ENCODE measurements around the gene ZKSCAN3. TPM values are rescaled to one million over a fixed set of nuclear protein-coding genes. Genes with fewer than 3 reads are reported as not detected.

The ZKSCAN3 gene
- total and polyA plus RNA-seq, 10 of the 15 experiments (the other 5 are each of a cell fraction or from before 2014, with no cell fraction given), result 0.86 to 4.3 (median 3.1) TPM

- ChIA-PET RAD21 (ENCODE audit: unreplicated experiment) (interaction anchor here (1.1 kb wide), 1 partner anchor 28 kb away, joined by 3 read pairs; no protein-coding TSS in a partner anchor), POLR2A (interaction anchor here (0.7 kb wide), 1 partner anchor 18 kb away, joined by 4 read pairs; no protein-coding TSS in a partner anchor), SMC1A (ENCODE audit: uncharacterized antibody, unreplicated experiment) (interaction anchor here (1.1 kb wide), 1 partner anchor 16 kb away, joined by 3 read pairs; no protein-coding TSS in a partner anchor), CTCF (interaction anchor here (1.3 kb wide), 1 partner anchor 9 kb away, joined by 3 read pairs; no protein-coding TSS in a partner anchor)
- no peaks in the 10 kb centered on the region for H3K4me1 ChIP-seq (ENCODE audit: control insufficient read depth, insufficient read depth, low read length)
- H3K36me3 ChIP-seq (ENCODE audit: control insufficient read depth in 2 of 2, insufficient read depth in 2 of 2, low read length in 1 of 2), result peaks cover 0 to 16% of the 10 kb centered on the region in 2 experiments; a peak in 3 of 4 replicates
- intact Hi-C loops (cut with micrococcal nuclease; ENCODE audit: unreplicated experiment) (no loop called here), in situ Hi-C loops (cut with MboI) (no loop called here)
- no peaks in the 10 kb centered on the region for H3K79me2 ChIP-seq (ENCODE audit: control insufficient read depth, insufficient read depth, low read length)
- FAIRE-seq (no peak), DNase-seq (ENCODE audit: low read depth, low spot score) (no peak), ATAC-seq (no peak)
- H2AFZ ChIP-seq (ENCODE audit: control insufficient read depth, low read depth, low read length), result no peak overlapping the region
- no peak overlapping the region for H3K9ac ChIP-seq (ENCODE audit: control insufficient read depth, insufficient read depth, low read length)
- H3K27me3 ChIP-seq (replicated peaks in 1 of 2; ENCODE audit: control insufficient read depth in 2 of 2, insufficient read depth in 2 of 2, low read length in 1 of 2), result no peaks in the 10 kb centered on the region
- no peak overlapping the region for H3K4me3 ChIP-seq
- H3K9me3 ChIP-seq (replicated peaks; ENCODE audit: control insufficient read depth, insufficient read depth, low read length), result peaks cover 1% of the 10 kb centered on the region
- no peak overlapping the region for H3K27ac ChIP-seq (ENCODE audit: control insufficient read depth, insufficient read depth)
- H3K4me2 ChIP-seq (ENCODE audit: control insufficient read depth, insufficient read depth), result no peak overlapping the region
- BruUV-seq (replicated peaks), result no TSS peak
- TF ChIP-seq BCL3 (IDR thresholded peaks at IDR 0.05; ENCODE audit: borderline replicate concordance, insufficient read depth, low read depth, low read length, poor library complexity, severe bottlenecking) (no peak), CEBPZ (IDR thresholded peaks at IDR 0.05; ENCODE audit: low read depth, low read length) (no peak), STAT1 (conservative IDR thresholded peaks at IDR 0.05) (no peak), RBBP5 (conservative IDR thresholded peaks at IDR 0.05) (no peak), TBL1XR1 (IDR thresholded peaks at IDR 0.05; ENCODE audit: low read depth, low read length) (no peak), NFIC (IDR thresholded peaks at IDR 0.05; ENCODE audit: low read depth, low read length) (no peak), SIN3A (IDR thresholded peaks at IDR 0.05; ENCODE audit: low read depth, low read length) (no peak), ZBED1 (IDR thresholded peaks at IDR 0.05; ENCODE audit: borderline replicate concordance) (no peak), ZBTB11 (CRISPR knock-in tag; IDR thresholded peaks at IDR 0.05) (no peak), PBX3 (IDR thresholded peaks at IDR 0.05; ENCODE audit: insufficient replicate concordance, low read depth, low read length) (no peak), CEBPB (IDR thresholded peaks at IDR 0.05; ENCODE audit: borderline replicate concordance in 1 of 2, low read depth in 2 of 2, low read length in 2 of 2) (no peak)
- WGBS (ENCODE audit: insufficient coverage, insufficient replicate concordance, low lambda C conversion rate, missing lambda C conversion rate), result 94% methylated on average over 2 of the region's 2 CpGs
- H4K20me1 ChIP-seq (ENCODE audit: control insufficient read depth, insufficient read depth), result no peaks in the 10 kb centered on the region
Observed at GRCh38 chr6:28380381-28380780, 30.6 kb downstream of the ZKSCAN3 start.

Measured in GM12878 (cell line).